Activated naive CD4-positive, alpha-beta T cell treated with anti-CD3 and anti-CD28 coated beads for 36 hours (primary cell): ENCODE measurements around the gene COLEC11. TPM values are rescaled to one million over a fixed set of nuclear protein-coding genes. Genes with fewer than 3 reads are reported as not detected.

Experiments used
- CTCF ChIA-PET: fragments of 350-600 bp; sonication (Branson Sonifier 250); formaldehyde crosslinking; loops from one replicate; lab custom pipeline; 2021; ENCODE audit warnings: antibody characterized with exemption; lab: Charles Lee
- DNase-seq: peaks from one replicate; pipeline ENCODE4 v3.0.0-alpha.2; 2020
- H3K27ac Mint-ChIP-seq: one replicate; pipeline ENCODE4 v1.8.0; 2021; ENCODE audit warnings: mild to moderate bottlenecking, mixed read lengths
- H3K27me3 Mint-ChIP-seq: one replicate; pipeline ENCODE4 v1.8.0; 2021; ENCODE audit warnings: low read depth, mixed read lengths
- H3K36me3 Mint-ChIP-seq: one replicate; pipeline ENCODE4 v1.8.0; 2021; ENCODE audit warnings: low read depth, mixed read lengths
- H3K4me1 Mint-ChIP-seq: one replicate; pipeline ENCODE4 v1.8.0; 2021; ENCODE audit warnings: low read depth, mixed read lengths
- H3K4me3 Mint-ChIP-seq: one replicate; pipeline ENCODE4 v1.8.0; 2021; ENCODE audit warnings: mild to moderate bottlenecking, moderate library complexity, mixed read lengths
- H3K9me3 Mint-ChIP-seq: one replicate; pipeline ENCODE4 v1.8.0; 2021; ENCODE audit warnings: mixed read lengths
- intact Hi-C: fragments of 100-400 bp; cut with micrococcal nuclease; formaldehyde crosslinking; loops from one replicate; pipeline ENCODE4 v1.15.1; 2023
- total RNA-seq, 2 experiments: library from RNA; stranded (reverse); gene quantifications; one replicate each; pipeline ENCODE4 v1.2.3, GENCODE V29; 2021

Gene COLEC11
- total RNA-seq, 2 experiments from 2014 or later = 0.15 TPM; not detected in 1

GRCh38 chr2:3672861-3673678 lies 78.2 kb downstream of the COLEC11 start:
- H3K36me3 Mint-ChIP-seq = no peaks in the 10 kb centered on the region
- no peak overlapping the region for H3K4me3 Mint-ChIP-seq
- CTCF ChIA-PET = no interaction called here
- no peak for DNase-seq
- no peaks in the 10 kb centered on the region for H3K4me1 Mint-ChIP-seq
- H3K27me3 Mint-ChIP-seq = peaks cover 4% of the 10 kb centered on the region
- intact Hi-C loops = no loop called here
- no peak overlapping the region for H3K27ac Mint-ChIP-seq
- no peaks in the 10 kb centered on the region for H3K9me3 Mint-ChIP-seq

- intact Hi-C loops = no loop called here
- Mint-ChIP-seq H3K27me3 (peaks cover 4% of the 10 kb centered on the region), H3K9me3 (no peaks in the 10 kb centered on the region), H3K27ac (no peak overlapping the region), H3K4me1 (no peaks in the 10 kb centered on the region), H3K36me3 (no peaks in the 10 kb centered on the region), H3K4me3 (no peak overlapping the region)
- DNase-seq = no peak
- CTCF ChIA-PET = no interaction called here
Observed at GRCh38 chr2:3674066-3674845, 79.3 kb downstream of the COLEC11 start.

GRCh38 chr2:3675687-3676086 lies 80.8 kb downstream of the COLEC11 start:
- CTCF ChIA-PET = interaction anchor here (0.7 kb wide), 1 partner anchor 151 kb away, joined by 3 read pairs; no protein-coding TSS in a partner anchor
- H3K27ac Mint-ChIP-seq = no peak overlapping the region
- H3K36me3 Mint-ChIP-seq = no peaks in the 10 kb centered on the region
- no peaks in the 10 kb centered on the region for H3K4me1 Mint-ChIP-seq
- no peaks in the 10 kb centered on the region for H3K9me3 Mint-ChIP-seq
- DNase-seq = no peak
- intact Hi-C loops = no loop called here
- peaks cover 4% of the 10 kb centered on the region for H3K27me3 Mint-ChIP-seq
- no peak overlapping the region for H3K4me3 Mint-ChIP-seq

GRCh38 chr2:3677436-3677835 lies 82.5 kb downstream of the COLEC11 start:
- CTCF ChIA-PET = no interaction called here
- intact Hi-C loops = no loop called here
- Mint-ChIP-seq H3K27me3 (peaks cover 4% of the 10 kb centered on the region), H3K27ac (no peak overlapping the region), H3K36me3 (no peaks in the 10 kb centered on the region), H3K9me3 (no peaks in the 10 kb centered on the region), H3K4me3 (no peak overlapping the region), H3K4me1 (no peaks in the 10 kb centered on the region)
- no peak for DNase-seq

GRCh38 chr2:3678212-3678611 lies 83.3 kb downstream of the COLEC11 start:
- intact Hi-C loops = no loop called here
- no peak for DNase-seq
- CTCF ChIA-PET = no interaction called here
- H3K27ac Mint-ChIP-seq = no peak overlapping the region
- H3K9me3 Mint-ChIP-seq = no peaks in the 10 kb centered on the region
- H3K27me3 Mint-ChIP-seq = peaks cover 4% of the 10 kb centered on the region
- H3K4me1 Mint-ChIP-seq = no peaks in the 10 kb centered on the region
- H3K4me3 Mint-ChIP-seq = no peak overlapping the region
- H3K36me3 Mint-ChIP-seq = no peaks in the 10 kb centered on the region

- intact Hi-C loops = no loop called here
- no peak overlapping the region for H3K4me3 Mint-ChIP-seq
- H3K4me1 Mint-ChIP-seq = no peaks in the 10 kb centered on the region
- H3K36me3 Mint-ChIP-seq = no peaks in the 10 kb centered on the region
- H3K27ac Mint-ChIP-seq = no peak overlapping the region
- peaks cover 4% of the 10 kb centered on the region for H3K27me3 Mint-ChIP-seq
- DNase-seq = no peak
- no peaks in the 10 kb centered on the region for H3K9me3 Mint-ChIP-seq
- CTCF ChIA-PET = no interaction called here
Observed at GRCh38 chr2:3679180-3679579, 84.3 kb downstream of the COLEC11 start.

GRCh38 chr2:3679616-3680393 lies 84.9 kb downstream of the COLEC11 start:
- Mint-ChIP-seq H3K36me3 (no peaks in the 10 kb centered on the region), H3K4me3 (no peak overlapping the region), H3K27ac (no peak overlapping the region), H3K9me3 (no peaks in the 10 kb centered on the region), H3K4me1 (no peaks in the 10 kb centered on the region), H3K27me3 (peaks cover 6% of the 10 kb centered on the region)
- intact Hi-C loops = no loop called here
- DNase-seq = no peak
- CTCF ChIA-PET = no interaction called here

- CTCF ChIA-PET = no interaction called here
- intact Hi-C loops = no loop called here
- H3K27ac Mint-ChIP-seq = no peak overlapping the region
- no peak for DNase-seq
- H3K27me3 Mint-ChIP-seq = peaks cover 7% of the 10 kb centered on the region
- H3K4me3 Mint-ChIP-seq = no peak overlapping the region
- H3K4me1 Mint-ChIP-seq = no peaks in the 10 kb centered on the region
- H3K36me3 Mint-ChIP-seq = no peaks in the 10 kb centered on the region
- H3K9me3 Mint-ChIP-seq = no peaks in the 10 kb centered on the region
Observed at GRCh38 chr2:3680548-3681345, 85.8 kb downstream of the COLEC11 start.

- intact Hi-C loops = no loop called here
- CTCF ChIA-PET = no interaction called here
- peaks cover 7% of the 10 kb centered on the region for H3K27me3 Mint-ChIP-seq
- DNase-seq = no peak
- no peaks in the 10 kb centered on the region for H3K36me3 Mint-ChIP-seq
- H3K4me3 Mint-ChIP-seq = no peak overlapping the region
- no peak overlapping the region for H3K27ac Mint-ChIP-seq
- no peaks in the 10 kb centered on the region for H3K4me1 Mint-ChIP-seq
- no peaks in the 10 kb centered on the region for H3K9me3 Mint-ChIP-seq
Observed at GRCh38 chr2:3681625-3682024, 86.7 kb downstream of the COLEC11 start.

GRCh38 chr2:3682811-3683210 lies 87.9 kb downstream of the COLEC11 start:
- H3K4me1 Mint-ChIP-seq = no peaks in the 10 kb centered on the region
- CTCF ChIA-PET = no interaction called here
- intact Hi-C loops = no loop called here
- no peak overlapping the region for H3K27ac Mint-ChIP-seq
- H3K9me3 Mint-ChIP-seq = no peaks in the 10 kb centered on the region
- peaks cover 9% of the 10 kb centered on the region for H3K27me3 Mint-ChIP-seq
- no peak for DNase-seq
- H3K36me3 Mint-ChIP-seq = no peaks in the 10 kb centered on the region
- no peak overlapping the region for H3K4me3 Mint-ChIP-seq

- CTCF ChIA-PET = no interaction called here
- Mint-ChIP-seq H3K27me3 (peaks cover 9% of the 10 kb centered on the region), H3K36me3 (no peaks in the 10 kb centered on the region), H3K9me3 (no peaks in the 10 kb centered on the region), H3K27ac (no peak overlapping the region), H3K4me1 (no peaks in the 10 kb centered on the region), H3K4me3 (no peak overlapping the region)
- DNase-seq = no peak
- intact Hi-C loops = no loop called here
Observed at GRCh38 chr2:3683748-3684454, 89.0 kb downstream of the COLEC11 start.
